ENCODE results near the gene PEX10. TPM values are rescaled to one million over a fixed set of nuclear protein-coding genes. Genes with fewer than 3 reads are reported as not detected.

PEX10 gene
- total RNA-seq, 4 donors from 2014 or later = 19.2 to 25.7 (median 22.6) TPM

DNA sequence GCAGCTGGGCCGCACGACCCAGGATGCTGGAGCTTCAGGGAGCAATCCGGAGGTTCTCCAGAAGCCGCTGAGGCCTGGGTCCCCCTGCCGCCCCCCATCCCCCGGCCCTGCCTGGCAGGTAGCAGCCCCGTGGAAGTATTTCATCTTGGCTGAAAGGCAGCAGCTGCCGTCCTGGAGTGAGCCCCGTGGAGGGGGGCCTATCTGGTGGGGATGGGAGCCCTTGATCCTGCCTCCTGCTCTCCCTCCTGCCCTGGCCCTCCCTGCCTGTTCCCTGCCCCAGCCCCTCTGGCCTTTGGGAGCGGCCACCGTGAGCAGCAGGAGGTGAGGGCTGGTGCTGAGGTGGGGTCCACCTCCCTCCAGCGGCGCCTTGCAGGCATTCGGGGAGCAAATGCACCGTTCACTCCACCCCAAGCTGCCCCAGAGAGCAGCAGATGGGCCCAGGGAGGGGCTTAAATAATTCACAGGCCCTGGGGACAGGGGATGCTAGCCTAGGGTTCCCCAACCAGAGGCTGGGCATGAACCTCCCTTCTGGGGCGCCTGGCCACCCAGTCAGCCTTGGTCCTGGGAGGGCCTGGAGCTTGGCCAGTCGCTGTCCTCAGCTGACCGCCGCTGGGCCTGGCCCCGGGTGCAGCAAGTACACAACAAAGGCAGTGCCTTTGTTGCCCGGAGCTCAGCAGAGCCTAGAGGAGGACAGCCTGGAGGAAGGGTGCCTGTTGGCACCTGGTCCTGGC, 40.0 kb upstream of the PEX10 start:
- intact Hi-C loops (cut with DNase I; ENCODE audit: low total_unique reads) = no loop called here
- in situ Hi-C loops (cut with MboI; ENCODE audit: low sequenced_read_pairs in 4 of 4) = no loop called here
- Histone ChIP-seq H3K4me3 (no peak overlapping the region), H3K27ac (no peak overlapping the region), H3K27me3 (peaks cover 27 to 54% (median 41%) of the 10 kb centered on the region in 3 donors), H3K4me1 (no peaks in the 10 kb centered on the region), H3K36me3 (no peaks in the 10 kb centered on the region), H3K9me3 (no peaks in the 10 kb centered on the region)
- no peak for TF ChIP-seq POLR2A (IDR thresholded peaks at IDR 0.05)
- TF ChIP-seq, protein P1, sequence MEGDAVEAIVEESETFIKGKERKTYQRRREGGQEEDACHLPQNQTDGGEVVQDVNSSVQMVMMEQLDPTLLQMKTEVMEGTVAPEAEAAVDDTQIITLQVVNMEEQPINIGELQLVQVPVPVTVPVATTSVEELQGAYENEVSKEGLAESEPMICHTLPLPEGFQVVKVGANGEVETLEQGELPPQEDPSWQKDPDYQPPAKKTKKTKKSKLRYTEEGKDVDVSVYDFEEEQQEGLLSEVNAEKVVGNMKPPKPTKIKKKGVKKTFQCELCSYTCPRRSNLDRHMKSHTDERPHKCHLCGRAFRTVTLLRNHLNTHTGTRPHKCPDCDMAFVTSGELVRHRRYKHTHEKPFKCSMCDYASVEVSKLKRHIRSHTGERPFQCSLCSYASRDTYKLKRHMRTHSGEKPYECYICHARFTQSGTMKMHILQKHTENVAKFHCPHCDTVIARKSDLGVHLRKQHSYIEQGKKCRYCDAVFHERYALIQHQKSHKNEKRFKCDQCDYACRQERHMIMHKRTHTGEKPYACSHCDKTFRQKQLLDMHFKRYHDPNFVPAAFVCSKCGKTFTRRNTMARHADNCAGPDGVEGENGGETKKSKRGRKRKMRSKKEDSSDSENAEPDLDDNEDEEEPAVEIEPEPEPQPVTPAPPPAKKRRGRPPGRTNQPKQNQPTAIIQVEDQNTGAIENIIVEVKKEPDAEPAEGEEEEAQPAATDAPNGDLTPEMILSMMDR (IDR thresholded peaks at IDR 0.05 in 4 of 5, conservative IDR thresholded peaks at IDR 0.05 in 1 of 5) = no peak
- no peak for DNase-seq
- ATAC-seq = no peak

GRCh38 chr1:2451741-2452140, 39.4 kb upstream of the PEX10 start:
- in situ Hi-C loops (cut with MboI; ENCODE audit: low sequenced_read_pairs in 4 of 4) (no loop called here), intact Hi-C loops (cut with DNase I; ENCODE audit: low total_unique reads) (no loop called here)
- H3K9me3 ChIP-seq = no peaks in the 10 kb centered on the region
- H3K27ac ChIP-seq = no peak overlapping the region
- no peaks in the 10 kb centered on the region for H3K4me1 ChIP-seq
- ATAC-seq (no peak), DNase-seq (no peak)
- H3K36me3 ChIP-seq = no peaks in the 10 kb centered on the region
- TF ChIP-seq POLR2A (IDR thresholded peaks at IDR 0.05) = no peak
- TF ChIP-seq, protein P1 (IDR thresholded peaks at IDR 0.05 in 4 of 5, conservative IDR thresholded peaks at IDR 0.05 in 1 of 5) = no peak
- peaks cover 25 to 60% (median 43%) of the 10 kb centered on the region in 3 donors for H3K27me3 ChIP-seq
- H3K4me3 ChIP-seq = no peak overlapping the region

DNA sequence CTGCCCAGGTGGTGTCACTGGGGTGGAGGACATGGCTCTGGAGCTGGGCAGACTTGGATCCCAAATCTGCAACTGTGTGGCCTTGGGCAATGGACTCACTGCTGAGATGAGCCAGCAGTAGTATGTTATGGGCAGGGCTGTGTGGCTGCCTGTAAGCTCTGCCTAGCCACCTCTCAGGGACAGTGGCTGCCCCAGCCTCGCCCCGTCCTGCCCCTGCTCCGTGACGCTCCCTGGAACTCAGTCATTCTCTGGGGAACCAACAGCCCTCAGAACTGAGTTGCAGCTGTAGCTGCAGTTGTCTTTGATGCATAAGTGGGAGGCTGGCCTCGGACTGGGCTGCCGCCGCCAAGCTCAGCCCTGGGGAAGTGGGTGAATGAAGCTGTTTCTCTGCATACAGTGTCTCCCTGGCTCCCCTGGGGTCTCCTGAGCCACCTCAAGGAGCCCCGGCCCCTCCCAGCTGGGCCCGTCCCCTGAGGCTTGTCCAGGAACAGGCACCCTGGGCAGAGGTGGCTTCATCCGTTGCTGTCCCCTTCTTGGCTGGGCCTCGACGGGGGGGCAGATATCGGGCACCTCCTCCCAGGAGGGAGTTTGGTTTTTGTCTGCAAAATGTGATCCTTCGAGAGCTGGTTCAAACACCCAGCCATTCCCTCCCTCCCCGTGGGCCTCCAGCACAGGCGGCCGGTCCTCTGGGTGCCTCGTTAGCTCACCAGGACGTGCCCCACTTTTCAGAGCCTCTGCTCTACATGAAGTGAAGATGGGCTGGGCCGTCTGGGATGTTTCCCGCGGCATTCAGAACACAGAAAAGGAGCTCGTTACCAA, 37.5 kb upstream of the PEX10 start:
- no peak for DNase-seq
- no peak for ATAC-seq
- no peak overlapping the region for H3K4me3 ChIP-seq
- no peak overlapping the region for H3K27ac ChIP-seq
- intact Hi-C loops (cut with DNase I; ENCODE audit: low total_unique reads) = no loop called here
- peaks cover 24 to 63% (median 47%) of the 10 kb centered on the region in 3 donors for H3K27me3 ChIP-seq
- TF ChIP-seq, protein P1 (IDR thresholded peaks at IDR 0.05 in 4 of 5, conservative IDR thresholded peaks at IDR 0.05 in 1 of 5) = no peak
- no peak for TF ChIP-seq POLR2A (IDR thresholded peaks at IDR 0.05)
- H3K9me3 ChIP-seq = no peaks in the 10 kb centered on the region
- no peaks in the 10 kb centered on the region for H3K4me1 ChIP-seq
- no peaks in the 10 kb centered on the region for H3K36me3 ChIP-seq
- in situ Hi-C loops (cut with MboI; ENCODE audit: low sequenced_read_pairs in 4 of 4) = no loop called here

- Histone ChIP-seq H3K36me3 (no peaks in the 10 kb centered on the region), H3K27ac (no peak overlapping the region), H3K4me1 (no peaks in the 10 kb centered on the region), H3K4me3 (no peak overlapping the region), H3K27me3 (peaks cover 28 to 57% (median 51%) of the 10 kb centered on the region in 3 donors), H3K9me3 (no peaks in the 10 kb centered on the region)
- ATAC-seq (no peak), DNase-seq (no peak)
- TF ChIP-seq, protein P1 (IDR thresholded peaks at IDR 0.05 in 4 of 5, conservative IDR thresholded peaks at IDR 0.05 in 1 of 5) = no peak
- TF ChIP-seq POLR2A (IDR thresholded peaks at IDR 0.05) = no peak
- in situ Hi-C loops (cut with MboI; ENCODE audit: low sequenced_read_pairs in 4 of 4) = no loop called here
- intact Hi-C loops (cut with DNase I; ENCODE audit: low total_unique reads) = no loop called here
Measured at GRCh38 chr1:2448098-2448445, 35.7 kb upstream of the PEX10 start.

Measured in gastrocnemius medialis (tissue), 4 donors.